Lower lobe of right lung (tissue), 2 donors: ENCODE measurements around the gene RASAL2. TPM values are rescaled to one million over a fixed set of nuclear protein-coding genes. Genes with fewer than 3 reads are reported as not detected.
"Not testable (repeated sequence)": the region's sequence is repeated elsewhere in the genome, so short reads cannot be mapped to it uniquely, and the experiment has no call there.

Experiments used
- ATAC-seq, 2 donors: fragments of 200-7000 bp; cut with Tn5 transposase; one replicate each; pipeline ENCODE4 v1.9.1; 2020 to 2022; ENCODE audit warnings: mild to moderate bottlenecking in 2 of 2, moderate library complexity in 2 of 2
- DNase-seq: peaks from one replicate; pipeline ENCODE4 v3.0.0-alpha.2; 2020
- H3K27ac ChIP-seq: fragments of 200-600 bp; one replicate; pipeline ENCODE4 v1.8.0; 2022
- H3K27me3 ChIP-seq: fragments of 200-600 bp; one replicate; pipeline ENCODE4 v1.8.0; 2022; ENCODE audit warnings: low read depth
- H3K36me3 ChIP-seq: fragments of 200-600 bp; one replicate; pipeline ENCODE4 v1.8.0; 2022; ENCODE audit warnings: mild to moderate bottlenecking
- H3K4me1 ChIP-seq: fragments of 200-600 bp; one replicate; pipeline ENCODE4 v1.8.0; 2022
- H3K4me3 ChIP-seq: fragments of 200-600 bp; one replicate; pipeline ENCODE4 v1.8.0; 2022; ENCODE audit warnings: mild to moderate bottlenecking
- H3K9me3 ChIP-seq: fragments of 200-600 bp; one replicate; pipeline ENCODE4 v1.8.0; 2022
- intact Hi-C: fragments of 100-400 bp; cut with DNase I; formaldehyde crosslinking; loops from one replicate; pipeline ENCODE4 v1.11.0; 2022
- total RNA-seq: library from RNA; stranded (reverse); fragmentation: NEBNext Ultra II Directional; extraction: Animal tissue kit (Norgen Biotek cat#: 25700); gene quantifications from one replicate; pipeline ENCODE4 v1.2.1, GENCODE V29; 2021
- TF ChIP-seq, protein P1 (sequence below): fragments of 200-600 bp; IDR thresholded peaks from one replicate; pipeline ENCODE4 v1.8.0; 2022; ENCODE audit warnings: antibody characterized with exemption, mild to moderate bottlenecking
- donor health status: DM: no; HTN: yes; CAD: no; lungs with severe emphysema.

RASAL2 gene
- total RNA-seq, 1 donor from 2014 or later = 48.3 TPM

DNA sequence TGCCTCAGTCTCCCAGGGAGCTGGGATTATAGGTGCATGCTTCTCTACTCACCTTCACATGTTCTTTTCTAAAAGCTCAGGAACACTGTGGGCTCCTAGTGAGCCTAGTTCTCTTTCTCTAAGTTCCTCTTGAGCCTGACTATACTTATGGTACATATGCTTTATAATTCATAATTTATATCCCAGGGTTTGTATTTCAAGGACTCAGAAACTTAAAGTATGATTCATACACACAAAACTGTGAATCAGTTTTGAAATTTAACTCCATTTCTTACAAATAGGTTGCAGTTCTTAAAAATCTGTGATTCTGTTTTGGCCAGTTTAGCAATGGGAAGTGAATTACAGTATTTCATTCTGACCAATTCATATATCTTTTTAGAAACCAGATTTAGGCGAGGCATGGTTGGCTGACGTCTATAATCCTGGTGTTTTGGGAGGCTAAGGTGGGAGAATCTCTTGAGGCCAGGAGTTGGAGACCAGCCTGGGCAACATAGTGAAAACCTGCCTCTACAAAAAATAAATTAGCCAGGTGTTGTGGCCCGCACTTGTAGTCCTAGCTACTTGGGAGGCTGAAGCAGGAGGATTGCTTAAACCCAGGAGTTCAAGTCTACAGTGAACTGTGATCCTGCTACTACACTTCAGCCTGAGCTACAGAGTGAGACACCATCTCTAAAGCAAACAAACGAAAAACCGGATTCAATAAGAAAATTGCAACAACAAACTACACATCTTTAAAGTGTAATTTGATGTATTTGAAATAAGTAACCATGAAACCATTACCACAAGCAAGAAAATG is 15.6 kb downstream of the RASAL2 start:
- H3K4me1 ChIP-seq = peaks cover 20% of the 10 kb centered on the region
- no peaks in the 10 kb centered on the region for H3K36me3 ChIP-seq
- no peaks in the 10 kb centered on the region for H3K9me3 ChIP-seq
- DNase-seq (no peak), ATAC-seq (no peak)
- intact Hi-C loops = no loop called here
- H3K27ac ChIP-seq = no peak overlapping the region
- H3K4me3 ChIP-seq = no peak overlapping the region
- no peaks in the 10 kb centered on the region for H3K27me3 ChIP-seq
- TF ChIP-seq, protein P1, sequence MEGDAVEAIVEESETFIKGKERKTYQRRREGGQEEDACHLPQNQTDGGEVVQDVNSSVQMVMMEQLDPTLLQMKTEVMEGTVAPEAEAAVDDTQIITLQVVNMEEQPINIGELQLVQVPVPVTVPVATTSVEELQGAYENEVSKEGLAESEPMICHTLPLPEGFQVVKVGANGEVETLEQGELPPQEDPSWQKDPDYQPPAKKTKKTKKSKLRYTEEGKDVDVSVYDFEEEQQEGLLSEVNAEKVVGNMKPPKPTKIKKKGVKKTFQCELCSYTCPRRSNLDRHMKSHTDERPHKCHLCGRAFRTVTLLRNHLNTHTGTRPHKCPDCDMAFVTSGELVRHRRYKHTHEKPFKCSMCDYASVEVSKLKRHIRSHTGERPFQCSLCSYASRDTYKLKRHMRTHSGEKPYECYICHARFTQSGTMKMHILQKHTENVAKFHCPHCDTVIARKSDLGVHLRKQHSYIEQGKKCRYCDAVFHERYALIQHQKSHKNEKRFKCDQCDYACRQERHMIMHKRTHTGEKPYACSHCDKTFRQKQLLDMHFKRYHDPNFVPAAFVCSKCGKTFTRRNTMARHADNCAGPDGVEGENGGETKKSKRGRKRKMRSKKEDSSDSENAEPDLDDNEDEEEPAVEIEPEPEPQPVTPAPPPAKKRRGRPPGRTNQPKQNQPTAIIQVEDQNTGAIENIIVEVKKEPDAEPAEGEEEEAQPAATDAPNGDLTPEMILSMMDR = no peak

DNA sequence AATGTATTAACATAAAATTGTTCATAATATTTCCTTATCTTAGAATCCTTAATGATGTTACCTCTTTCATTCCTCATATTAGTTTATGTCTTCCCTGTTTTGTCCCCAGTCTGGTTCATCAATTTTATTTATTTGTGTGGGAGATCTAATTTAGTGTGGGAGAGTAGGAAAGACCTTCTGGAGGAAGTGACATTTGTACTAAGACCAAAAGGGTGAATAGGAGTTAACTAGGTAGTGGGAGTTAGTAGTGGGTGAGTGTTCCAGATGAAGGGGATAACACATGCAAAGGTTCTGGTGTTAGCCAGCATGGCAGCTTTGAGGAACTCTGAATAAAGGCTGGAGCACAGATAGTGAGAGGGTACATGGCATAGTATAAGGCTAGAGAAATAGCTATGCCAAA is 21.4 kb downstream of the RASAL2 start:
- ATAC-seq (no peak), DNase-seq (no peak)
- Histone ChIP-seq H3K4me1 (peaks cover 6% of the 10 kb centered on the region), H3K4me3 (no peak overlapping the region), H3K27ac (no peak overlapping the region), H3K9me3 (no peaks in the 10 kb centered on the region), H3K27me3 (no peaks in the 10 kb centered on the region), H3K36me3 (no peaks in the 10 kb centered on the region)
- TF ChIP-seq, protein P1 = no peak
- intact Hi-C loops = no loop called here

DNA sequence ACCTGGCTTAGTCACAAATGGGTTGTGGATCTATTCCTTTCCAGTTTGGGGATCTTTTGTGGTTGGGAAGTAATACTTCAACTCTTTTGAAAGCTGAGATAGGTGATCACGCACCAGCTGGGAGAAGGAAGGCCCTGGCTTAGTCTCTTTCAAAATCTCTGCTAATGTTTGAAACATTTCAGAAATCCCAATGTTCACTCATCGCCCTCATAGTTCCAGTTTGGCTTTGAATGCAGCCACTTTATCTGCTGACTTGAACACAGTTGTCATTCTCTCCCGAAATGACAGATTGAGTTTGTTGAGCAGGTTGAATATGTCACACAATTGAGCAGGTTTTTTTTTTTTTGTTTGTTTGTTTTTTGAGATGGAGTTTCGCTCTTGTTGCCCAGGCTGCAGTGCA is 24.6 kb downstream of the RASAL2 start:
- TF ChIP-seq, protein P1 = no peak
- H3K27ac ChIP-seq = no peak overlapping the region
- peaks cover 27% of the 10 kb centered on the region for H3K4me1 ChIP-seq
- H3K27me3 ChIP-seq = no peaks in the 10 kb centered on the region
- no peaks in the 10 kb centered on the region for H3K36me3 ChIP-seq
- H3K4me3 ChIP-seq = no peak overlapping the region
- ATAC-seq (no peak), DNase-seq (no peak)
- no peaks in the 10 kb centered on the region for H3K9me3 ChIP-seq
- intact Hi-C loops = no loop called here

DNA sequence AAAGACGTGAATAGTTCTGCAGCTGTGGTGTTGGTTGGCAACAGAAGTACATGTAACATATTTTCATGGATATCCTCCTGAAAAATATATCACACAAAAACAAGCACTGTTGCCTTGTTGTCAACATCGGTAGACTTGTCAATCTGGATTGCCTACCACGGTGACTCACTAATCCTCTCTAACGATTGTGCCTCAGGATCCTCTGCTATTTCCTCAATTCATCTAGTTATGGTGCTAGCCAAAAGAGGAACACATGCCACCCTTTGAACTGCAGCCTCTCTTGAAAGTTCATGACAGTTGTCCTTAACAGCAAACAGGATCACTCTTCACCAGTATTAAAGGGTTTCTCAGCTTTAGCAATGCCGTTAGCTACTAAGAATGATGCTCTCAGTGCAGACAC is 25.7 kb downstream of the RASAL2 start:
- ATAC-seq = peak; percentile 49 to 50

DNA sequence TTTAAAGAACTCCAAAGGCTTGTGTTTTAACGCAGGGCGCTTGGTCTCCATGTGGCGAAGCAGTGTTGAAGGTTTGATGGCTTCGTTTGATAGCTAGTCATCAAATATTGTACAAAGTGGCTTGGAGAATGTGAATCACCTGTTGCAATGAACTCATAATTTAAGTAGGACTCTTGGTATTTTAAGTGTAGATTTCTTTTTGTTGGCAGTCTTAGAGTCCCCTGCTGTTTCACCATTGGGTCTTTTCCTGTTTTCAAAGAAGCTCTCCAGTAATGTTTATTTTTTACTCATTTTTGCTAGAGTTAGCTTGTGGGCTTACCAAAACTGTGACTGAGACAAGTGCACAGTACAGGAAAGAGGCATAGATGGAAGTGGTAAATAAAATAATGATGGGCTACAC is 26.2 kb downstream of the RASAL2 start:
- Histone ChIP-seq H3K4me1 (peaks cover 27% of the 10 kb centered on the region), H3K9me3 (no peaks in the 10 kb centered on the region), H3K27ac (no peak overlapping the region), H3K27me3 (no peaks in the 10 kb centered on the region), H3K4me3 (no peak overlapping the region), H3K36me3 (no peaks in the 10 kb centered on the region)
- intact Hi-C loops = no loop called here
- DNase-seq (no peak), ATAC-seq (peak in 1 of 2 donors; percentile 30)
- TF ChIP-seq, protein P1 = no peak

More for the DNA sequence above, 25.7 kb downstream of the RASAL2 start:
- intact Hi-C loops = no loop called here
- TF ChIP-seq, protein P1 = no peak
- DNase-seq = no peak
- peaks cover 27% of the 10 kb centered on the region for H3K4me1 ChIP-seq
- no peaks in the 10 kb centered on the region for H3K9me3 ChIP-seq
- no peak overlapping the region for H3K27ac ChIP-seq
- H3K27me3 ChIP-seq = no peaks in the 10 kb centered on the region
- no peak overlapping the region for H3K4me3 ChIP-seq
- H3K36me3 ChIP-seq = no peaks in the 10 kb centered on the region

DNA sequence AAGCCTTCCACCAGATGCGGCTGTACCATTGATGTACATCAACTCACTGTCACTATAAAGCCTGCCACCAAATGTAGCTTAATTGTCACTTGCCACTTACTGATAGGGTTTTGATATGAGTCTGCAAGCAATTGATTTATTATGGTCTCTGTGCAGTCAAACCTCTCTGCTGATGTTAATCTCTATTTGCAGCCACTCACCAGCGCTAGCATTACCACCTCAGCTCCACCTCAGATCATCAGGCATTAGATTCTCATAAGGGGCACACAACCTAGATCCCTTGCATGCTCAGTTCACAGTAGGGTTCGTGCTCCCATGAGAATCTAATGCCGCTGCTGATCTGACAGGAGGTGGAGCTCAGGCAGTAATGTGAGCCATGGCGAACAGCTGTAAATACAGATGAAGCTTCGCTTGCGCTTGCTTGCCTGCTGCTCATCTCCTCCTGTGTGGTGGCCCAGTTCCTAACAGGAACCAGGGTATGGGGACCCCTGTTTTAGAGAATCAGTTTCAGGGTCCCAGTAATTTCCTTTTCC is 26.7 kb downstream of the RASAL2 start:
- DNase-seq, ATAC-seq, H3K36me3 ChIP-seq, H3K4me3 ChIP-seq, intact Hi-C loops, H3K9me3 ChIP-seq, H3K27ac ChIP-seq, H3K27me3 ChIP-seq: not testable (repeated sequence)
- peaks cover 27% of the 10 kb centered on the region for H3K4me1 ChIP-seq
